ENCODE data around the gene NHERF1. TPM values are rescaled to one million over a fixed set of nuclear protein-coding genes. Genes with fewer than 3 reads are reported as not detected.

The NHERF1 gene
- total and polyA plus RNA-seq, 2 of the 13 experiments (the other 11 are each of a cell fraction or from before 2014, with no cell fraction given) = 169 to 269 TPM

- no peak for TF ChIP-seq ZBTB44 (CRISPR knock-in tag; IDR thresholded peaks at IDR 0.05)
- peak; percentile 62; the same call in 1 of the 2 replicates for TF ChIP-seq ZNF724P (CRISPR knock-in tag; IDR thresholded peaks at IDR 0.05; ENCODE audit: borderline replicate concordance)
- TF ChIP-seq, protein P1, sequence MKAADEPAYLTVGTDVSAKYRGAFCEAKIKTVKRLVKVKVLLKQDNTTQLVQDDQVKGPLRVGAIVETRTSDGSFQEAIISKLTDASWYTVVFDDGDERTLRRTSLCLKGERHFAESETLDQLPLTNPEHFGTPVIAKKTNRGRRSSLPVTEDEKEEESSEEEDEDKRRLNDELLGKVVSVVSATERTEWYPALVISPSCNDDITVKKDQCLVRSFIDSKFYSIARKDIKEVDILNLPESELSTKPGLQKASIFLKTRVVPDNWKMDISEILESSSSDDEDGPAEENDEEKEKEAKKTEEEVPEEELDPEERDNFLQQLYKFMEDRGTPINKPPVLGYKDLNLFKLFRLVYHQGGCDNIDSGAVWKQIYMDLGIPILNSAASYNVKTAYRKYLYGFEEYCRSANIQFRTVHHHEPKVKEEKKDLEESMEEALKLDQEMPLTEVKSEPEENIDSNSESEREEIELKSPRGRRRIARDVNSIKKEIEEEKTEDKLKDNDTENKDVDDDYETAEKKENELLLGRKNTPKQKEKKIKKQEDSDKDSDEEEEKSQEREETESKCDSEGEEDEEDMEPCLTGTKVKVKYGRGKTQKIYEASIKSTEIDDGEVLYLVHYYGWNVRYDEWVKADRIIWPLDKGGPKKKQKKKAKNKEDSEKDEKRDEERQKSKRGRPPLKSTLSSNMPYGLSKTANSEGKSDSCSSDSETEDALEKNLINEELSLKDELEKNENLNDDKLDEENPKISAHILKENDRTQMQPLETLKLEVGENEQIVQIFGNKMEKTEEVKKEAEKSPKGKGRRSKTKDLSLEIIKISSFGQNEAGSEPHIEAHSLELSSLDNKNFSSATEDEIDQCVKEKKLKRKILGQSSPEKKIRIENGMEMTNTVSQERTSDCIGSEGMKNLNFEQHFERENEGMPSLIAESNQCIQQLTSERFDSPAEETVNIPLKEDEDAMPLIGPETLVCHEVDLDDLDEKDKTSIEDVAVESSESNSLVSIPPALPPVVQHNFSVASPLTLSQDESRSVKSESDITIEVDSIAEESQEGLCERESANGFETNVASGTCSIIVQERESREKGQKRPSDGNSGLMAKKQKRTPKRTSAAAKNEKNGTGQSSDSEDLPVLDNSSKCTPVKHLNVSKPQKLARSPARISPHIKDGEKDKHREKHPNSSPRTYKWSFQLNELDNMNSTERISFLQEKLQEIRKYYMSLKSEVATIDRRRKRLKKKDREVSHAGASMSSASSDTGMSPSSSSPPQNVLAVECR (CRISPR knock-in tag; IDR thresholded peaks at IDR 0.05; ENCODE audit: borderline replicate concordance) = peak; percentile 86
- no peak for TF ChIP-seq ZNF720 (CRISPR knock-in tag; IDR thresholded peaks at IDR 0.05)
- no peak for TF ChIP-seq GLI4 (CRISPR knock-in tag; IDR thresholded peaks at IDR 0.05; ENCODE audit: borderline replicate concordance)
- no peak for TF ChIP-seq ZNF280B (CRISPR knock-in tag; IDR thresholded peaks at IDR 0.05; ENCODE audit: borderline replicate concordance)
- no peak for TF ChIP-seq GTF2F1 (IDR thresholded peaks at IDR 0.05; ENCODE audit: low read length)
- no peak for TF ChIP-seq CREB1 (IDR thresholded peaks at IDR 0.05)
- TF ChIP-seq CREB1 (CRISPR knock-in tag; IDR thresholded peaks at IDR 0.05) = no peak
- no peak; the same call in none of the 2 replicates for TF ChIP-seq ZSCAN9 (CRISPR knock-in tag; IDR thresholded peaks at IDR 0.05; ENCODE audit: borderline replicate concordance)
- peak; percentile 26 to 82; a peak in 2 of 4 replicates for TF ChIP-seq KLF16 (CRISPR knock-in tag; IDR thresholded peaks at IDR 0.05)
- TF ChIP-seq HOXA5 (CRISPR knock-in tag; IDR thresholded peaks at IDR 0.05) = peak; percentile 98
- TF ChIP-seq, protein P2, sequence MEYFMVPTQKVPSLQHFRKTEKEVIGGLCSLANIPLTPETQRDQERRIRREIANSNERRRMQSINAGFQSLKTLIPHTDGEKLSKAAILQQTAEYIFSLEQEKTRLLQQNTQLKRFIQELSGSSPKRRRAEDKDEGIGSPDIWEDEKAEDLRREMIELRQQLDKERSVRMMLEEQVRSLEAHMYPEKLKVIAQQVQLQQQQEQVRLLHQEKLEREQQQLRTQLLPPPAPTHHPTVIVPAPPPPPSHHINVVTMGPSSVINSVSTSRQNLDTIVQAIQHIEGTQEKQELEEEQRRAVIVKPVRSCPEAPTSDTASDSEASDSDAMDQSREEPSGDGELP (IDR thresholded peaks at IDR 0.05; ENCODE audit: borderline replicate concordance, low read depth) = peak; percentile 70
- peak; percentile 95 for TF ChIP-seq SALL1 (CRISPR knock-in tag; IDR thresholded peaks at IDR 0.05)
- TF ChIP-seq, protein P3, sequence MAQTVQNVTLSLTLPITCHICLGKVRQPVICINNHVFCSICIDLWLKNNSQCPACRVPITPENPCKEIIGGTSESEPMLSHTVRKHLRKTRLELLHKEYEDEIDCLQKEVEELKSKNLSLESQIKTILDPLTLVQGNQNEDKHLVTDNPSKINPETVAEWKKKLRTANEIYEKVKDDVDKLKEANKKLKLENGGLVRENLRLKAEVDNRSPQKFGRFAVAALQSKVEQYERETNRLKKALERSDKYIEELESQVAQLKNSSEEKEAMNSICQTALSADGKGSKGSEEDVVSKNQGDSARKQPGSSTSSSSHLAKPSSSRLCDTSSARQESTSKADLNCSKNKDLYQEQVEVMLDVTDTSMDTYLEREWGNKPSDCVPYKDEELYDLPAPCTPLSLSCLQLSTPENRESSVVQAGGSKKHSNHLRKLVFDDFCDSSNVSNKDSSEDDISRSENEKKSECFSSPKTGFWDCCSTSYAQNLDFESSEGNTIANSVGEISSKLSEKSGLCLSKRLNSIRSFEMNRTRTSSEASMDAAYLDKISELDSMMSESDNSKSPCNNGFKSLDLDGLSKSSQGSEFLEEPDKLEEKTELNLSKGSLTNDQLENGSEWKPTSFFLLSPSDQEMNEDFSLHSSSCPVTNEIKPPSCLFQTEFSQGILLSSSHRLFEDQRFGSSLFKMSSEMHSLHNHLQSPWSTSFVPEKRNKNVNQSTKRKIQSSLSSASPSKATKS (CRISPR knock-in tag; IDR thresholded peaks at IDR 0.05) = no peak
- TF ChIP-seq ERF (CRISPR knock-in tag; IDR thresholded peaks at IDR 0.05) = peak; percentile 61; the same call in 1 of the 2 replicates
- peak; percentile 88; the same call in 1 of the 2 replicates for TF ChIP-seq SMAD3 (CRISPR knock-in tag; IDR thresholded peaks at IDR 0.05)
These were observed 2.1 kb downstream of the NHERF1 start (continued) for GRCh38 chr17:74750327-74751069.
